Measurements from ENCODE around the gene ABCA13.

- no peak for TF ChIP-seq ZNF274 (IDR thresholded peaks at IDR 0.05; ENCODE audit: low read length)
- TF ChIP-seq ZNF274 (tag by site-specific recombination; IDR thresholded peaks at IDR 0.05; ENCODE audit: borderline replicate concordance): no peak
- TF ChIP-seq CTCF (tag by site-specific recombination; IDR thresholded peaks at IDR 0.05): no peak
- TF ChIP-seq KLF17 (tag by site-specific recombination; IDR thresholded peaks at IDR 0.05): no peak
- no peak for TF ChIP-seq SCRT1 (tag by site-specific recombination; IDR thresholded peaks at IDR 0.05; ENCODE audit: borderline replicate concordance)
- no peak for TF ChIP-seq PRDM6 (tag by site-specific recombination; IDR thresholded peaks at IDR 0.05)
- no peak for TF ChIP-seq SP7 (tag by site-specific recombination; IDR thresholded peaks at IDR 0.05)
- no peak for TF ChIP-seq ELK4 (IDR thresholded peaks at IDR 0.05; ENCODE audit: borderline replicate concordance, low read depth, low read length)
- TF ChIP-seq ZNF76 (tag by site-specific recombination; IDR thresholded peaks at IDR 0.05; ENCODE audit: borderline replicate concordance, low read depth): no peak
- TF ChIP-seq ZNF585B (tag by site-specific recombination; IDR thresholded peaks at IDR 0.05): no peak
Measured at GRCh38 chr7:48515171-48515570, 343.9 kb downstream of the ABCA13 start.
